Measurements from ENCODE around the gene SPTLC1.
"Not testable (repeated sequence)": the region's sequence is repeated elsewhere in the genome, so short reads cannot be mapped to it uniquely, and the experiment has no call there.

Gene SPTLC1

GRCh38 chr9:92115071-92115858, at the start of gene SPTLC1:
SPTLC1 (minus strand) TSS chr9:92115413; CDS start chr9:92115370, 43 bp downstream.
- DNase-seq: peak; percentile 84 to 91

GRCh38 chr9:92164975-92165374, 49.8 kb upstream of the SPTLC1 start:
- no peak for DNase-seq

- DNase-seq: no peak
Observed at GRCh38 chr9:92164490-92164889, 49.3 kb upstream of the SPTLC1 start.

GRCh38 chr9:92163276-92163675, 48.1 kb upstream of the SPTLC1 start:
- no peak for DNase-seq

GRCh38 chr9:92160786-92161185, 45.6 kb upstream of the SPTLC1 start:
- DNase-seq: no peak

GRCh38 chr9:92159058-92159457, 43.8 kb upstream of the SPTLC1 start:
- DNase-seq: no peak

GRCh38 chr9:92158097-92158601, 42.9 kb upstream of the SPTLC1 start:
- DNase-seq: no peak

- DNase-seq: not testable (repeated sequence)
Observed at GRCh38 chr9:92155736-92156135, 40.5 kb upstream of the SPTLC1 start.

GRCh38 chr9:92155221-92155620, 40.0 kb upstream of the SPTLC1 start:
- no peak for DNase-seq

- DNase-seq: not testable (repeated sequence)
Observed at GRCh38 chr9:92153466-92154415, 38.5 kb upstream of the SPTLC1 start.

GRCh38 chr9:92151691-92152393, 36.6 kb upstream of the SPTLC1 start:
- DNase-seq: no peak

GRCh38 chr9:92150501-92151470, 35.6 kb upstream of the SPTLC1 start:
- not testable (repeated sequence) for DNase-seq

GRCh38 chr9:92147852-92148180, 32.6 kb upstream of the SPTLC1 start:
- no peak for DNase-seq

- no peak for DNase-seq
Observed at GRCh38 chr9:92147030-92147851, 32.0 kb upstream of the SPTLC1 start.

GRCh38 chr9:92146610-92147009, 31.4 kb upstream of the SPTLC1 start:
- DNase-seq: no peak

- DNase-seq: not testable (repeated sequence)
Observed at GRCh38 chr9:92145784-92146183, 30.6 kb upstream of the SPTLC1 start.

GRCh38 chr9:92142329-92142728, 27.1 kb upstream of the SPTLC1 start:
- DNase-seq: no peak

GRCh38 chr9:92141144-92142129, 26.2 kb upstream of the SPTLC1 start:
- no peak for DNase-seq

- DNase-seq: no peak
Observed at GRCh38 chr9:92140754-92141143, 25.5 kb upstream of the SPTLC1 start.
